GM18508 (cell line): ENCODE data around the gene ARSD.
"Not testable (repeated sequence)": the region's sequence is repeated elsewhere in the genome, so short reads cannot be mapped to it uniquely, and the experiment has no call there.

Experiments used
- ATAC-seq: cut with Tn5 transposase; IDR thresholded peaks from one replicate; pipeline ENCODE4 v1.9.1; 2021; ENCODE audit warnings: moderate number of reproducible peaks; ENCODE audit not compliant: insufficient read depth, unreplicated experiment

ARSD gene

GRCh38 chrX:2934715-2935710 lies 5.9 kb upstream of the ARSD start:
- ATAC-seq = no peak

DNA sequence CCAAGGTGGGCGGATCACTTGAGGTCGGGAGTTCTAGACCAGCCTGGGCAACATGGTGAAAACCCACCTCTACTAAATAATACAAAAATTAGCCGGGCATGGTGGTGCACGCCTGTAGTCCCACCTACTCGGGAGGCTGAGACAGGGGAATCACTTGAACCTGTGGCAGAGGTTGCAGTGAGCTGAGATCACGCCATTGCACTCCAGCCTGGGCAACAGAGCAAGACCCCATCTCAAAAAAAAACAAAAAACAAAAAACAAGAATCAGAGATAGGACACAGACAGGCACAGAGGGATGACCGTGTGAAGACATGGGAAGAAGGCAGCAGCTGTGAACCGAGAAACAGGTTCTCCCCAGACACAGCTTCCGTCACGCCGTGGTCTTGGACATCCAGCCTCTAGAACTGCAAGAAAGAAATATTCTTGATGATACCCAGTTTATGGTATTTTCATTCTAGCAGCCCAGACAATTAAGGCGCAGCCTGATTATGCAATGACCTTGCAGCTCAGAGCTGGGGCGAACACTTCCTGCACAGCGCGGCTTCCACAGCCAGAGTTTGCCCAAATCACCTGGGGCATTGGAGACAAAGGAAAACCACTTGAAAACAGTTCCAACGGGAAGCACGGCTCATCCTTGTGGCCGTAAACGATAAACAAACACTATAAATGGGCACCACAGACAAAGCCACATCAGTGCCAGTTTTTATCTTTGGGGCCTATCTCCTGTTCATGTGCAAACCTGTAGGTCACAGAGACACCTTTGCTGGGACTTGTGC lies 4.2 kb upstream of the ARSD start:
- no peak for ATAC-seq

- ATAC-seq = no peak
Measured at GRCh38 chrX:2931612-2932011, 2.5 kb upstream of the ARSD start.

GRCh38 chrX:2931155-2931554 lies 2.0 kb upstream of the ARSD start:
- ATAC-seq = no peak

DNA sequence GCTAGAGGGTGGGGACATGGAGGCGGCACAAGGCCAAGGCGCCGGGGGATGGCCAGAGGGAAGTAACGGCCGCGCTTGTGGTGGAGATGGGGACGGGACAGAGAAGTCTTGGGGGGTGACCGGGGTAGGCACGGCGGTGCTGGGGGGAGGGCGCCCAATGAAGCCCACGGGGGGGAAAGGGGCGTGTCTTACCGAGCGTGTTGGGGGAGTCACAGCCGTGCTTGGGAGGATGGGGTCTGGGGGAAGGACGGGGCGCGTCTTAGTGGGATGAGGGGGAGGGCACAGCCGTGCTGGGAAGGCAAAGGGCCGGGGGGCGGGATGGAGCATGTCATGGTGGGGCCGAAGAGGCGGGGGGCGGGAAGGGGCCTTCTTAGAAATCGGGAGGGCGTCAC lies 952 bp downstream of the ARSD start:
- no peak for ATAC-seq

DNA sequence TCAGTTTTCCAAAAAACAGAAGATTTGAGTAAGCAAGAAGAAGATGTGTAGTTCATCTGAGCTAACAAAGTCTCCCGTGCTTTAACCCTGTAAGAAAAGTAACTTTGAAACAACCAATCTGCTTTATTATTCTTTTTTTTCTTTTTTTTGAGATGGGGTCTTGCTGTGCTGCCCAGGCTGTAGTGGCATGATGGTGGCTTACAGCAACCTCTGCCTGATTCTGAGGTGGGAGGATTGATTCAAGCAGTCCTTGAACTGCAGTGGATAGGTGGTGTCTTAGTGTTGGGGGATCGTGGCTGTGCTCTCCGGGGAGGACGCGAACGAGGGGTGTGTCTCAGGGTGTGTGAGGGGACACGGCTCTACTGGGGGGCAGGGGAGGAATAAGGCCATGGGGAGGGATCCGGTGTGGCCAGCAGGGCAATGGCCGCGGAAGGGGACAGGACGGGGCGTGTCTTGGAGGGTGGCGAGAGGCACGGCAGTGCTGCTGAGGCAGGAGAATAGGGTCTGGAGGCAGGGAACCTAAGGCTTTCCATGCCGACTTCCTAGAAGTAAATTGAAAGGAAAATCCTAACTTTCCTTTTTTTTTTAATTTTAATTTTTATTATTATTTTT lies 2.4 kb downstream of the ARSD start:
- ATAC-seq = no peak

DNA sequence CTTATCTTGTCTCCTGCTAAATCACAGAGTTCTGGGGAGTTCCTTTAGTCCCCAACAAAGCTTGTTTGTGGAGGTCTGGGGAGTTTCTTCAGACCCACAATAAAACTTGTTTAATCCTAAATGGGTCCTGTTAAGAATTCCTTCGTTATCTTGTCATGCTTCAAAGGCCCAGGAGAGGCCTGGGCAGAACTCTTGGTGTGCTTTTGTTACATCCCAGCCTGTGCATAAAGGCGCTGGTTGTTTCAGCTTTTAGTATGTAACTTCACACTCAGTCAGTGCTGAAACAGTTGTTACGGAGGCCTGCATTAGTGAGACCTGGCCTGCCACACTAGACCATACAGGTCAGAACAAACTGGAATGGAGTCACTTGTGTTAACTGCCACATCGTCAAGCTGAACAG lies 2.9 kb downstream of the ARSD start:
- not testable (repeated sequence) for ATAC-seq

DNA sequence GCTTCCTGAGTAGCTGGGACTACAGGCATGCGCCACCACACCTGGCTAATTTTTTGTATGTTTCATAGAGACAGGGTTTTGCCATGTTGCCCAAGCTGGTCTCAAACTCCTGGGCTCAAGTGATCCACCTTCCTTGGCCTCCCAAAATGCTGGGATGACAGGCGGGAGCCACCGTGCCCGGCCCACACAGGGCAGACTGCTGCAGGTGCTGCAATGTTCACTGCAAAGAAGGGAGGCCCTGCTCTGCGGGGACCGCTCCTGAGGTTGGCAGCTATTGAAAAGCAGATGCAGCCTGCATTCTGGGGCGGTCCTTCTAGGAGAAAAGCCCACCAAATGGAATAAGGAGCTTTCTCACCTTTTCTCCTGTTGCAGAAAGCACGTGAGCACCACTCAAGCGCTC lies 5.0 kb downstream of the ARSD start:
- no peak for ATAC-seq

DNA sequence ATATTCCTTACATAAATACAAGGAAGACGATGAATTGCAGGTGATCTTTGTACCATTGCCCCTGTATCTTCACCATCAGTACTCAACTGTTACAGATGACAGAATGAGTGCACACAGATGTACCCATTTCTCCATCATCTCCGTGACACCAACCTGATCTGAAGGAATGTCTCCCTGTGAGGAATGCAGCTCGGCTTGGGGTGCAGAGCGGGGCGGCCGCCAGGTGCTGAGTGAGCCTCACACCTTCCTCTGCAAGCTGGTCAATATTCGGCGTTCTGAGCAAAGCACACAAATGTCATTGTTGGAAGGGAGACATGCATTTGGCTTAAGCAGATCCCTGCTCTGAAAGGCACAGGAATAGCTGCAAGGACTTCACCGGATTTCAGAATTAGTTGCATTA lies 7.4 kb downstream of the ARSD start:
- no peak for ATAC-seq

- no peak for ATAC-seq
Measured at GRCh38 chrX:2921193-2921592, 7.9 kb downstream of the ARSD start.

- no peak for ATAC-seq
Measured at GRCh38 chrX:2917767-2918166, 11.4 kb downstream of the ARSD start.

GRCh38 chrX:2913118-2913517 lies 16.0 kb downstream of the ARSD start:
- no peak for ATAC-seq

GRCh38 chrX:2910109-2910508 lies 19.0 kb downstream of the ARSD start:
- no peak for ATAC-seq

GRCh38 chrX:2908125-2908685 lies 20.9 kb downstream of the ARSD start:
- no peak for ATAC-seq

GRCh38 chrX:2907295-2907694 lies 21.8 kb downstream of the ARSD start:
- ATAC-seq = no peak

GRCh38 chrX:2903366-2903765 lies 25.8 kb downstream of the ARSD start:
- no peak for ATAC-seq

GRCh38 chrX:2902841-2903240 lies 26.3 kb downstream of the ARSD start:
- no peak for ATAC-seq

DNA sequence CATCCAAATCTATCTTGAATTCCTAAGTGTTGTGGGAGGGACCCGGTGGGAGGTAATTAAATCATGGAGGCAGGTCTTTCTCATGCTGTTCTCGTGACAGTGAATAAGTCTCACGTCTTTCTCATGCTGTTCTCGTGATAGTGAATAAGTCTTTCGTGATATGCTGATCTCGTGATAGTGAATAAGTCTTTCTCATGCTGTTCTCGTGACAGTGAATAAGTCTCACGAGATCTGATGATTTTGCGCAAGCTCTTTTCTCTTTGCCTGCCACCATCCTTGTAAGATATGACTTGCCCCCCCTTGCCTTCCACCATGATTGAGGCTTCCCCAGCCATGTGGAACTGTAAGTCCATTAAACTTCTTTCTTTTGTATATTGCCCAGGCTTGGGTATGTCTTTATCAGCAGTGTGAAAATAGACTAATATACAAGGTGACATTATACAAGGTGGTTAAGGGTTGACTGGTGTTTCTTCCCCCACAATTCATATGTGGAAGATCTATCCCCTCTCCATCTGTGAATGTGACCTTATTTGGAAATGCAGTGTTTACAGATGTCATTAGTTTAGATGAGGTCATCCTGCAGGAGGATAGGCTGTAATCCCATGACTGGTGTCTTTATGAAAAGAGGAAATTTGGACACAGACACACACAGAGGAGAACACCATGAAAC lies 27.6 kb downstream of the ARSD start:
- no peak for ATAC-seq

DNA sequence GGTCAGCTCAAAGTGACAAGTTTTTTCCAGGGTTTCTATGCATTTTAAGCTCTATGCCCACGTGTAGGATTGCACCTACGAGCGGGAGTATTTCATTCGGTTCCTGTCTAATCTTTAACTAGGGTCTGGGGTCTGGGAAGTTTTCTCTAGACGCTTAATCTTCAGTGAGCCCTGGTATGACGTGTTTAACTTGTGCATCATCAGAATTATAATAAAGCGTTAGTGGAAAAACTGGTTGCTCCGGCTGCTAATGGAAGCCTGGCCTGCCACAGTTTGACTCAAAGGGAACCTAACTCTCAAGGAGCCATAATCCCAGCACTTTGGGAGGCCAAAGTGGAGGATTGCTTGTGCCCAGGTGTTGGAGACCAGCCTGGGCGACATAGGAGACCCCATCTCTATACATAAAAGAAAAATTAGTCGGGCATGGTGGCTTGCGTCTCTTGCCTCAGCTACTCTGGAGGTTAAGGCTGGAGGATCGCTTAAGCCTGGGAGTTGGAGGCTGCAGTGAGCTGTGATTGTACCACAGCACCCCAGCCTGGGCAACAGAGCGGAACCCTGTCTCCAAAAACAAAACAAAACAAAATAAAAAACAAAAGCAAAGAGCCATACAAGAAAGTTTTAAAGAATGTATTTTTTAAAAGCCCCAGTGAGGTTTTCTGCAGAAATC lies 30.2 kb downstream of the ARSD start:
- ATAC-seq = no peak
